Endodermal cell (in vitro differentiated cells): ENCODE results near the gene NCKAP5. TPM values are rescaled to one million over a fixed set of nuclear protein-coding genes. Genes with fewer than 3 reads are reported as not detected.
A peak's percentile ranks its signal among the peaks of the same experiment; 100 is the strongest.

ENCODE experiments used
- DNase-seq: peaks from one replicate; pipeline ENCODE4 v3.0.0-alpha.2; 2017
- H3K27ac ChIP-seq: 2 replicates; pipeline ENCODE4 v1.5.1; 2013; ENCODE audit warnings: mild to moderate bottlenecking, low read depth, low read length, moderate library complexity
- H3K27me3 ChIP-seq: 2 replicates; pipeline ENCODE4 v1.6.1; 2013; ENCODE audit warnings: mild to moderate bottlenecking, low read length, moderate library complexity; ENCODE audit not compliant: insufficient read depth, control insufficient read depth, poor library complexity, severe bottlenecking
- H3K36me3 ChIP-seq: 2 replicates; pipeline ENCODE4 v1.7.0; 2013; ENCODE audit warnings: mild to moderate bottlenecking, low read length, moderate library complexity; ENCODE audit not compliant: control insufficient read depth, insufficient read depth
- H3K4me1 ChIP-seq: one replicate; pipeline ENCODE4 v1.7.0; 2013; ENCODE audit warnings: low read length; ENCODE audit not compliant: control insufficient read depth, insufficient read depth
- H3K4me3 ChIP-seq: 2 replicates; pipeline ENCODE4 v1.5.1; 2013; ENCODE audit warnings: mild to moderate bottlenecking, low read length, moderate library complexity
- H3K9ac ChIP-seq: 2 replicates; pipeline ENCODE4 v1.6.1; 2013; ENCODE audit warnings: mild to moderate bottlenecking, low read length, moderate library complexity; ENCODE audit not compliant: poor library complexity, severe bottlenecking; ENCODE audit errors: extremely low read depth
- H3K9me3 ChIP-seq: 2 replicates; pipeline ENCODE4 v1.6.1; 2013; ENCODE audit warnings: mild to moderate bottlenecking, low read length, moderate library complexity; ENCODE audit not compliant: control insufficient read depth
- H3K27ac Mint-ChIP-seq: 2 replicates; pipeline ENCODE4 v1.8.0; 2020; ENCODE audit warnings: mixed read lengths
- H3K27me3 Mint-ChIP-seq: 2 replicates; pipeline ENCODE4 v1.8.0; 2021; ENCODE audit warnings: mild to moderate bottlenecking, mixed read lengths; ENCODE audit not compliant: insufficient read depth
- H3K36me3 Mint-ChIP-seq: 2 replicates; pipeline ENCODE4 v1.8.0; 2020; ENCODE audit warnings: low read depth, mixed read lengths
- H3K4me1 Mint-ChIP-seq: 2 replicates; pipeline ENCODE4 v1.8.0; 2020; ENCODE audit warnings: mixed read lengths
- H3K4me3 Mint-ChIP-seq: 2 replicates; pipeline ENCODE4 v1.8.0; 2020; ENCODE audit warnings: mild to moderate bottlenecking, moderate library complexity, mixed read lengths
- H3K9me3 Mint-ChIP-seq: 2 replicates; pipeline ENCODE4 v1.8.0; 2020; ENCODE audit warnings: mild to moderate bottlenecking, mixed read lengths
- WGBS, 2 experiments: methylation state at CpG; one replicate each; pipeline versions ENCODE4 v1.1.5 to v1.1.7; 2013; ENCODE audit warnings: missing lambda C conversion rate in 2 of 2, mixed read lengths in 1 of 2; ENCODE audit not compliant: insufficient coverage in 1 of 2, insufficient read length in 1 of 2; 5-methylcytosine and 5-hydroxymethylcytosine counted together
- long read RNA-seq, 4 experiments: library from polyadenylated mRNA in 2 of 4; library from RNA in 1 of 4; library from capped mRNA in 1 of 4; stranded (forward) in 3 of 4; unstranded in 1 of 4; transcript quantifications; one replicate each; pipeline ENCODE4 v2.0.0, GENCODE V29; 2020 to 2021; ENCODE audit warnings: inconsistent platforms in 1 of 4
- polyA plus RNA-seq, 2 experiments: library from polyadenylated mRNA; stranded (reverse); fragments of 50-300 nt; gene quantifications; one replicate each; pipeline ENCODE4 v1.2.3, GENCODE V29; 2013
- total RNA-seq, 2 donors: library from RNA; stranded (reverse); fragmentation: NEBNext Ultra II Directional in 1 of 2; extraction: Animal tissue kit (Norgen Biotek cat#: 25700) in 1 of 2; gene quantifications; 2 replicates in 1 of 2; 3 replicates in 1 of 2; pipeline ENCODE4 v1.2.1, GENCODE V29; 2021
- TF ChIP-seq, protein P1 (sequence below): fragments of 200-600 bp; sonication (generic); conservative IDR thresholded peaks from 2 replicates; pipeline ENCODE4 v1.5.0; 2021; ENCODE audit warnings: antibody characterized with exemption, mild to moderate bottlenecking

The NCKAP5 gene
- under 1 TPM; 0.58 to 0.92 TPM for total RNA-seq
- 10.9 TPM for polyA plus RNA-seq (2013, experiment 1 of 2)
- polyA plus RNA-seq (2013, experiment 2 of 2): 10.6 TPM
- long read RNA-seq, experiment 1: 0 reads
- long read RNA-seq, experiment 2, partial matches to known transcripts: 0 of 1 reads
- long read RNA-seq, experiment 2, other reads (novel, unspliced or antisense): 1 of 1 reads
- long read RNA-seq, experiment 3, partial matches to known transcripts: 1 of 3 reads
- long read RNA-seq, experiment 3, other reads (novel, unspliced or antisense): 2 of 3 reads
- long read RNA-seq, experiment 4, partial matches to known transcripts: 0 of 1 reads
- long read RNA-seq, experiment 4, other reads (novel, unspliced or antisense): 1 of 1 reads

DNA sequence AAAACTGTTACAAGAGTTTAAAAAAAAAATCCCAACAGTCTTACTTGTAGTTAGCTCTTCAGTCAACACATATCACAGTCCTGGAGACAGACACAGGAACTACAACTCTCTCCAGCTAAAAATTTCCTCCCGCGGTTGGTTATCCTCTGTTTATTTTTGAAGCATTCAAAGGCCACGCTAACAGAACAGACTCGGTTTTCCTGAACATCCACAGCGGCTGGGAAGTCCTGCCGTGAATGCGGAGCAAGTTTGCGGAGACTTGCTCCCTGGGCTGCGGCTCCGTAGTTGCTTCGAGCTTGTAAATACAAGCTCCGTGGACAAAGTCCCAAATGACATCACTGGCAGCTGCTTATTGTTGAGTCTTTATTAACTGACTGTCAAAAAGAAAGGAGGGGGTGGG, at the start of gene NCKAP5:
Gene NCKAP5 (minus strand): TSS at position 292 of the 400 bp plus-strand sequence. CDS start 50,937 bp downstream, outside the sequence.
- WGBS, 2 experiments: 28 to 36% methylated on average over 11 to 12 of the region's 12 CpGs
- peaks cover 78% of the 10 kb centered on the region for H3K27me3 Mint-ChIP-seq
- peak; percentile 64 for DNase-seq
- no peaks in the 10 kb centered on the region for H3K9me3 Mint-ChIP-seq
- no peak within 1 kb of the TSS for H3K27ac Mint-ChIP-seq
- Histone ChIP-seq H3K9me3 (no peaks in the 10 kb centered on the region), H3K9ac (no peak within 1 kb of the TSS), H3K27me3 (peaks cover 84% of the 10 kb centered on the region), H3K4me1 (peaks cover 6% of the 10 kb centered on the region), H3K4me3 (peak within 1 kb of the TSS; percentile 56), H3K27ac (peak within 1 kb of the TSS; percentile 74), H3K36me3 (no peaks in the 10 kb centered on the region)
- peaks cover 44% of the 10 kb centered on the region for H3K4me1 Mint-ChIP-seq
- TF ChIP-seq, protein P1, sequence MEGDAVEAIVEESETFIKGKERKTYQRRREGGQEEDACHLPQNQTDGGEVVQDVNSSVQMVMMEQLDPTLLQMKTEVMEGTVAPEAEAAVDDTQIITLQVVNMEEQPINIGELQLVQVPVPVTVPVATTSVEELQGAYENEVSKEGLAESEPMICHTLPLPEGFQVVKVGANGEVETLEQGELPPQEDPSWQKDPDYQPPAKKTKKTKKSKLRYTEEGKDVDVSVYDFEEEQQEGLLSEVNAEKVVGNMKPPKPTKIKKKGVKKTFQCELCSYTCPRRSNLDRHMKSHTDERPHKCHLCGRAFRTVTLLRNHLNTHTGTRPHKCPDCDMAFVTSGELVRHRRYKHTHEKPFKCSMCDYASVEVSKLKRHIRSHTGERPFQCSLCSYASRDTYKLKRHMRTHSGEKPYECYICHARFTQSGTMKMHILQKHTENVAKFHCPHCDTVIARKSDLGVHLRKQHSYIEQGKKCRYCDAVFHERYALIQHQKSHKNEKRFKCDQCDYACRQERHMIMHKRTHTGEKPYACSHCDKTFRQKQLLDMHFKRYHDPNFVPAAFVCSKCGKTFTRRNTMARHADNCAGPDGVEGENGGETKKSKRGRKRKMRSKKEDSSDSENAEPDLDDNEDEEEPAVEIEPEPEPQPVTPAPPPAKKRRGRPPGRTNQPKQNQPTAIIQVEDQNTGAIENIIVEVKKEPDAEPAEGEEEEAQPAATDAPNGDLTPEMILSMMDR: peak; percentile 46
- H3K4me3 Mint-ChIP-seq: no peak within 1 kb of the TSS
- H3K36me3 Mint-ChIP-seq: no peaks in the 10 kb centered on the region

DNA sequence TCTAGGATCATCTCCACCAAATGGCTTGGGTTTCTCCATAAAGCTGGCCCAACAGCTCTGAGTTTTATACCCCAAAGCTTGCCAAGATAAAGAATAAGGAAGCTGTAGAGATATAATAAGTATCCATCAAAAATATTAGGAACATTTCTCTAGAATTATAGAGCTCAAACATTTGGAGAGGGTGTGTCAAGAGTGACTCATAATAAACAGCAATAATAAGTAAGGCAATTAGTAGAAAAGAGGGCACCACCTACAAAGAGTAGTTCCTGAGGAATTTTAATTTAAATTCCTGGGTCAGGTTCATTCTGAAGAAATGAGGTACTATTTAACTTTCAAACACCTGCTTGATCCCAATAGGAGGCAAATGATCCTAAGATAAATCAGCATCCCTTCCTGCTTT, 41.4 kb upstream of the NCKAP5 start:
- peaks cover 4% of the 10 kb centered on the region for H3K4me1 ChIP-seq
- no peak overlapping the region for H3K4me3 ChIP-seq
- Mint-ChIP-seq H3K27ac (no peak overlapping the region), H3K27me3 (peaks cover 96% of the 10 kb centered on the region), H3K9me3 (peaks cover 6% of the 10 kb centered on the region), H3K36me3 (no peaks in the 10 kb centered on the region), H3K4me1 (peaks cover 16% of the 10 kb centered on the region), H3K4me3 (no peak overlapping the region)
- DNase-seq: no peak
- TF ChIP-seq, protein P1: no peak
- no peaks in the 10 kb centered on the region for H3K9me3 ChIP-seq
- peaks cover 90% of the 10 kb centered on the region for H3K27me3 ChIP-seq
- H3K9ac ChIP-seq: no peak overlapping the region
- H3K27ac ChIP-seq: no peak overlapping the region
- H3K36me3 ChIP-seq: no peaks in the 10 kb centered on the region

DNA sequence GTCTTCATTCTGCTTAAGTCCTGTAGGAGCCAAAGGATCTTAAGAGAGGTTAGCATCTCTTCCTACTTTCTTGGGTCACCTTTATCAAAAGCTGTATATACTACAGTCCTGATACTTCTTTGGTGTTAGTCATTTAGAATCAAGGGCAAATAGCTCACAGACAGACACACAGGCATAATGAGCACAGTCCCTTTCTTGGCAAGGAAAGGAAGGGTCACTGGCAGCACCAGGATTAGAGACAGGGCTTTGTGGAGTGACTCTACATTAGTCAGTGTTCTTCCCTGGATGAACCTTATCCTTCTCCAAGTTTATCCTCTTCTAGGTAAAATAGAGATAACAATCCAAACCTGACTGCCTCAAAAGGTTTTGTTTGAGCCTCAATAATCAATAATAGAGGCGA, 40.0 kb upstream of the NCKAP5 start:
- Mint-ChIP-seq H3K4me1 (peaks cover 16% of the 10 kb centered on the region), H3K27me3 (peaks cover 99% of the 10 kb centered on the region), H3K27ac (no peak overlapping the region), H3K9me3 (no peaks in the 10 kb centered on the region), H3K36me3 (no peaks in the 10 kb centered on the region), H3K4me3 (no peak overlapping the region)
- Histone ChIP-seq H3K4me3 (no peak overlapping the region), H3K9ac (no peak overlapping the region), H3K27ac (no peak overlapping the region), H3K9me3 (no peaks in the 10 kb centered on the region), H3K27me3 (peaks cover 94% of the 10 kb centered on the region), H3K4me1 (peaks cover 4% of the 10 kb centered on the region), H3K36me3 (no peaks in the 10 kb centered on the region)
- DNase-seq: no peak
- TF ChIP-seq, protein P1: no peak
- WGBS, 2 experiments: 98 to 100% methylated on average over 1 of the region's 1 CpG
